ENCODE measurements around the gene TOMM40. TPM values are rescaled to one million over a fixed set of nuclear protein-coding genes. Genes with fewer than 3 reads are reported as not detected.

TOMM40 gene
- total RNA-seq, 1 experiment from 2014 or later: 180 TPM

DNA sequence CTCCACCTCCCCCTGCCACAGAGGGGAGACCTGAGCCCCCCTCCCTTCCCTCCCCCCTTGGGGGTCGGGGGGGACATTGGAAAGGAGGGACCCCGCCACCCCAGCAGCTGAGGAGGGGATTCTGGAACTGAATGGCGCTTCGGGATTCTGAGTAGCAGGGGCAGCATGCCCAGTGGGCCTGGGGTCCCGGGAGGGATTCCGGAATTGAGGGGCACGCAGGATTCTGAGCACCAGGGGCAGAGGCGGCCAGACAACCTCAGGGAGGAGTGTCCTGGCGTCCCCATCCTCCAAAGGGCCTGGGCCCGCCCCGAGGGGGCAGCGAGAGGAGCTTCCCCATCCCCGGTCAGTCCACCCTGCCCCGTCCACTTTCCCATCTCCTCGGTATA, 12.2 kb downstream of the TOMM40 start:
- Mint-ChIP-seq H3K36me3 (ENCODE audit: insufficient read depth in 1 of 3, low read depth in 3 of 3) (peaks cover 25 to 68% (median 52%) of the 10 kb centered on the region in 3 experiments; a peak in 6 of 7 replicates), H3K9me3 (no peaks in the 10 kb centered on the region), H3K4me1 (peaks cover 11 to 26% of the 10 kb centered on the region in 2 experiments), H3K4me3 (peak overlapping the region in 1 of 2 experiments; percentile 55; a peak in 1 of 5 replicates), H3K27ac (no peak overlapping the region), H3K27me3 (ENCODE audit: low read depth) (no peaks in the 10 kb centered on the region)
- Histone ChIP-seq H4K8ac (replicated peaks; ENCODE audit: insufficient read length, low read depth, low read length) (no peak overlapping the region), H2AK5ac (ENCODE audit: insufficient read length, low read length) (no peak overlapping the region), H4K91ac (ENCODE audit: insufficient read length, low read depth, low read length) (no peak overlapping the region), H3K4me1 (ENCODE audit: insufficient read depth, low read length) (no peaks in the 10 kb centered on the region), H3K79me1 (ENCODE audit: insufficient read depth, low read depth, low read length, poor library complexity, severe bottlenecking) (no peaks in the 10 kb centered on the region), H2BK120ac (ENCODE audit: low read depth, low read length, poor library complexity, severe bottlenecking) (no peak overlapping the region), H4K5ac (ENCODE audit: insufficient read length, low read depth, low read length) (no peak overlapping the region), H3K18ac (ENCODE audit: insufficient read length, low read depth, low read length) (no peak overlapping the region), H2BK15ac (ENCODE audit: low read depth, low read length) (no peak overlapping the region), H2BK20ac (ENCODE audit: low read depth, low read length, poor library complexity, severe bottlenecking) (no peak overlapping the region), H3T11ph (ENCODE audit: low read length) (no peak overlapping the region), H3K23me2 (ENCODE audit: insufficient read length, low read depth, low read length, poor library complexity, severe bottlenecking) (no peaks in the 10 kb centered on the region), H2BK12ac (ENCODE audit: insufficient read length, low read depth, low read length) (no peak overlapping the region), H4K20me1 (ENCODE audit: control insufficient read depth, insufficient read depth, insufficient read length) (no peaks in the 10 kb centered on the region), H3K27ac (ENCODE audit: insufficient read length, low read depth, low read length) (no peak overlapping the region), H3K23ac (ENCODE audit: insufficient read length, low read depth, low read length) (no peak overlapping the region), H3K9ac (ENCODE audit: extremely low read depth, insufficient read length, low read length) (no peak overlapping the region), H3K9me3 (ENCODE audit: control insufficient read depth, low read depth, low read length) (no peaks in the 10 kb centered on the region), H3K56ac (ENCODE audit: insufficient read length, low read depth, low read length) (no peak overlapping the region), H2BK5ac (ENCODE audit: insufficient read length, low read length) (no peak overlapping the region), H3K4me2 (ENCODE audit: insufficient read depth, insufficient read length, low read length) (no peak overlapping the region), H2AFZ (ENCODE audit: low read length) (no peak overlapping the region), H3K4ac (ENCODE audit: low read depth, low read length) (no peak overlapping the region), H3K27me3 (ENCODE audit: insufficient read depth, low read length) (no peaks in the 10 kb centered on the region), H3K14ac (ENCODE audit: insufficient read depth, low read length) (no peak overlapping the region), H3K79me2 (ENCODE audit: insufficient read depth, low read length) (no peaks in the 10 kb centered on the region; the same call in 1 of the 2 replicates)
- no CpG with 5 or more reads among the region's 15 CpGs for WGBS (ENCODE audit: extremely low coverage, insufficient read length, low lambda C conversion rate)
- no peak for DNase-seq
- TF ChIP-seq, protein P1, sequence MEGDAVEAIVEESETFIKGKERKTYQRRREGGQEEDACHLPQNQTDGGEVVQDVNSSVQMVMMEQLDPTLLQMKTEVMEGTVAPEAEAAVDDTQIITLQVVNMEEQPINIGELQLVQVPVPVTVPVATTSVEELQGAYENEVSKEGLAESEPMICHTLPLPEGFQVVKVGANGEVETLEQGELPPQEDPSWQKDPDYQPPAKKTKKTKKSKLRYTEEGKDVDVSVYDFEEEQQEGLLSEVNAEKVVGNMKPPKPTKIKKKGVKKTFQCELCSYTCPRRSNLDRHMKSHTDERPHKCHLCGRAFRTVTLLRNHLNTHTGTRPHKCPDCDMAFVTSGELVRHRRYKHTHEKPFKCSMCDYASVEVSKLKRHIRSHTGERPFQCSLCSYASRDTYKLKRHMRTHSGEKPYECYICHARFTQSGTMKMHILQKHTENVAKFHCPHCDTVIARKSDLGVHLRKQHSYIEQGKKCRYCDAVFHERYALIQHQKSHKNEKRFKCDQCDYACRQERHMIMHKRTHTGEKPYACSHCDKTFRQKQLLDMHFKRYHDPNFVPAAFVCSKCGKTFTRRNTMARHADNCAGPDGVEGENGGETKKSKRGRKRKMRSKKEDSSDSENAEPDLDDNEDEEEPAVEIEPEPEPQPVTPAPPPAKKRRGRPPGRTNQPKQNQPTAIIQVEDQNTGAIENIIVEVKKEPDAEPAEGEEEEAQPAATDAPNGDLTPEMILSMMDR (conservative IDR thresholded peaks at IDR 0.05): no peak
